Central memory CD8-positive, alpha-beta T cell (primary cell): Measurements from ENCODE around the gene RPE.

ENCODE experiments used
- ATAC-seq: fragments of 150-1000 bp; cut with Tn5 transposase; replicated peaks from 2 replicates; pipeline ENCODE4 v1.10.0; 2022; ENCODE audit warnings: mild to moderate bottlenecking, moderate FRiP score, moderate number of reproducible peaks; ENCODE audit not compliant: poor library complexity, severe bottlenecking; ENCODE audit errors: extremely low read depth
- DNase-seq, 2 donors: peaks; one replicate each; pipeline ENCODE4 v3.0.0; 2021; ENCODE audit warnings: low spot score in 2 of 2
- H3K27ac Mint-ChIP-seq: one replicate; pipeline ENCODE4 v1.8.0; 2022; ENCODE audit warnings: low read depth, mild to moderate bottlenecking, moderate library complexity, mixed read lengths
- H3K27me3 Mint-ChIP-seq: one replicate; pipeline ENCODE4 v1.8.0; 2022; ENCODE audit warnings: mixed read lengths
- H3K36me3 Mint-ChIP-seq: one replicate; pipeline ENCODE4 v1.8.0; 2022; ENCODE audit warnings: mild to moderate bottlenecking, moderate library complexity, mixed read lengths; ENCODE audit not compliant: insufficient read depth
- H3K4me1 Mint-ChIP-seq: one replicate; pipeline ENCODE4 v1.8.0; 2022; ENCODE audit warnings: mixed read lengths
- H3K4me3 Mint-ChIP-seq: one replicate; pipeline ENCODE4 v1.8.0; 2022; ENCODE audit warnings: mild to moderate bottlenecking, moderate library complexity, mixed read lengths
- H3K9me3 Mint-ChIP-seq: one replicate; pipeline ENCODE4 v1.8.0; 2022; ENCODE audit warnings: mixed read lengths

RPE gene

GRCh38 chr2:210063306-210063705 is 60.9 kb downstream of the RPE start:
- H3K36me3 Mint-ChIP-seq = peaks cover 1% of the 10 kb centered on the region
- H3K4me1 Mint-ChIP-seq = no peaks in the 10 kb centered on the region
- ATAC-seq = no peak
- H3K9me3 Mint-ChIP-seq = no peaks in the 10 kb centered on the region
- H3K27me3 Mint-ChIP-seq = no peaks in the 10 kb centered on the region
- no peak for DNase-seq
- H3K27ac Mint-ChIP-seq = no peak overlapping the region
- no peak overlapping the region for H3K4me3 Mint-ChIP-seq
